Activated CD4-positive, alpha-beta T cell treated with anti-CD3 and anti-CD28 coated beads, Interleukin-2, amount 50 U/mL, for 24 hours (primary cell): ENCODE data around the gene CHI3L1.

Experiments used
- DNase-seq, 2 donors: peaks; one replicate each; pipeline ENCODE4 v3.0.0-alpha.2; 2020; ENCODE audit warnings: low read depth in 1 of 2, low spot score in 1 of 2

The CHI3L1 gene

DNA sequence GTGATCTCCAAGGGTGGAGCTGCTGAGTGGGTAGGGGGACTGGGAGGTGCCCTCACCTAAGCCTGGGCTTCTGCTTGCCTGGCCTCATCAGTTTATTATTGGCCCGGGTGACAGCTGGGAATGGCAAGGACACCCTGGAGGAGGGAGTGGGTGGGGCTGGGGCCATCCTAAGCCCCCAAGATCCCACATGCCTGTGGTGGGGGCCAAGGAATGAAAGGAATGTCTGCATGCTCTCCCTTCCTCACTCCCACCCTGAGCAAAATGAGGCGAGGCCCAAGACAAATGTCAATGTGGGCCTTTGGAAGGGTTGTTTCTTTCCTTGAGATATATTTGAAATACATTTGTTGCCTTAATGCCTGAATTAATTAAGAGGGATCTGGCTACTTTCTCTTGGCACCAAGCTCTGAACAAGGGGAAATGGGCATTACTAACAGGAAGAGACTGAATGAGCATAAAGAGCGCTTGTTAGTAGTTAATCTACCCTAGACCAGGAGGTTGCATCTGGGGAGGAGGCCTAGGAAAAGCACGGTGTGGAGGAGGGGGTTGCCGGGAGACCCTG, 19.7 kb upstream of the CHI3L1 start:
- DNase-seq = no peak

- no peak for DNase-seq
These were observed 18.3 kb upstream of the CHI3L1 start for GRCh38 chr1:203204756-203205155.

- no peak for DNase-seq
These were observed 16.1 kb upstream of the CHI3L1 start for GRCh38 chr1:203202431-203203245.

- DNase-seq = no peak
These were observed 15.2 kb upstream of the CHI3L1 start for GRCh38 chr1:203201516-203202205.

DNA sequence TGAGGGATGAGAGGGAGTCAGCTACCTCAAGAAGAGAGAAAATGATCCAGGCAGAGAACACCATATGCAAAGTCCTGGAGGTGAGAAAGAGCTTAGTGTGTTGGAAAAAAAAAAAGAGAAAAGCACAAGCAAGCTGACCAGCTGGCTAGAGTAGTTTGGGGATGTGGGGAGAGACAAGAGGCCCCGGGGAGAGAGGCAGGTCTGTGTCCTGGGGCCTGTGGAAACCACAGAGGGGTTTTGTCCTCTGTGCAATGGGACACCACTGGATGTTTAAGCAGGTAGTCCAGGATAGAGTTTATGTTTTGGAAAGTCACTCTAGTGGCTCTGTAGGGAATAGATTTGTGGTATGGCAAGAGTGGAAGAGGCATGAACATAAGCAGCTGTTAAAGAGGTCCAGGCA, 14.4 kb upstream of the CHI3L1 start:
- no peak for DNase-seq

DNA sequence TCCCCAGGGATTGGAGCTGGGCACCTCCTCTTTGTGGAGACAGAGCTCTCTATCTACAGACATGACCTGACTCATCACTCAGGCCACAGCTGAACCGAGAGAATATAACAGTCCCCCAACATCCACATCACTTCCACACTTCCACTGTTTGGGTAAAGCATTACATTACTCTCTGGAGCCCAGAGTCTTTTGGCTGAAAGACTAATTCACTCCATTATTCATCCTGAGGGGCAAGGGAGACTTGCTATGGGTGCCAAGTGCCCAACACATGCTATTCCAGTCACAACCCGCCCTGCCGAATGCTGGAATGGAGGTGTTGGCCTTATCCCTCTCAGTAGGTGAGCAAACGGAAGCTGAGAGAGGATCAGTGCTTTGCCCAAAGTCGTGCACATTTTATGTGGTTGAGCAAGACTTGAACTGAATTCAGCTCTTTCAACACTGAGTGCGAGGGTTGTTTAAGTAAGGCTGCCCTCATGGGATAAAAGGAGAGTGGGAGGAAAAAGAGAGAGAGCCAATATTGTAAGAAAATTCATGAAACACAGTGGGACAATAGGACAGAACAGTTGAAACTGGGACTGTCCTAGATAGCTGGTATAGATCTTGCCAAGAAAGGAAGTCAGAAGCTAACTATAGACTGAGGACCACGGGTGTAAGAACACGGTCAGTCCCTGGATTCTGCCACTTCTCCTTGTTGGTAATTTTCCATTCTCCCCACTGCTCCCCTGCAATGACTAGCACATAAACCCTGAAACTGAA, 13.5 kb upstream of the CHI3L1 start:
- DNase-seq = no peak

GRCh38 chr1:203199481-203199815, 12.9 kb upstream of the CHI3L1 start:
- DNase-seq = no peak

DNA sequence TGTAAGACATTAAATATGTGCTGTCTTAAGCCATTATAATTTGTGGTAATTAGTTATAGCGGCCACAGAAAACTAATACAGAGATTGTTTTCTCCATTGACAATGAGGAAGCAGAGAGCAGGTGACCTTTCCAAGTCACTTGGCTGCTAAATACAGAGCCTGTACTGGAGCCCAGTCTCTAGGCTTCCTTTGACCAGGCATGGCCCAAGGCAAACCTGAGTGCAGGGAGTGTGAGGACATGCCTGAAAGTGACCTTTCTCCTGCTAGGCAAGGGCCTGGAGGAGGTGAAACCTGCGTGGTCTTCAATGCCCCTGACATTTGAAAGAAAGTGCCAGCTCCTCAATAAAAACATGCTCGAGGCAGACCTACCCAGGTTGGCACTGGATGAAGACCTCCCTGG, 12.5 kb upstream of the CHI3L1 start:
- no peak for DNase-seq

DNA sequence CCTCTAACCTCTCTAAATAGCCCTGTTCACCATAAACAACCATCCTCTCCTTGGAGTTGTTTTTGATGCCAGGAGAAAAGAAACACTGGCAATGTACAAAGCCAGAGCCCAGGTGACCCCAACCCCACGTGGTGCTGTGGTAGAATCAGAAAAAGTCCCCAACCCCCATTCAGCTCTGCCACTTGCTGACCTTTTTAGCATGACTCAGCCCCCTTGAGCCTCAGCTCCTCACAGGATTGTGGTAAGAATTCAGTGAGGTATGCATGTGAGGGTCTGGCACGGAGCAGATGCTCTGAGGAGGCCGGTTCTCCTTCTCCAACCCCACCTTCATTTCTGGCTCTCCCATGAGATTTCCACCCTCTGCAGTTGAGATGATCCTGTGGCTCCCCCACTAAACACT, 11.1 kb upstream of the CHI3L1 start:
- DNase-seq = no peak

DNA sequence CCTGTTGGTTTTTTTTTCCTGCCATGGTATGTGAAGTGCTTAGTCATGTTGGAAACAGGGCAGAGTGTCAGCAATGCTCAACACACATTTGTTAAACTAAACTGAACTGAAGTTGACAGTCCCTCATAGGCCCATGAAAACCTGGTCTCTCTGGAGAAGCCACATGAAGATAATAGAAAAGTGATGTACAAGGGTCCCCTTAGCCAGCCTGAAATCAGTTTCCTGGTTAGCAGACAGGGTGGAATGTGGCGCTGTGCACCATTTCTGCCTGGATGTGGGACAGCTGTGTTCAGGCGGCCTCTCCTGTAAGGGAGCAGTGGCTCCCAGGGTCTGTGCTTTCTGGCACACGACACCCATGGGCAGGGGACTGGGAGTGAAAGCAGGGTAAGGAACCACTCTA, 9.9 kb upstream of the CHI3L1 start:
- no peak for DNase-seq

GRCh38 chr1:203190949-203191348, 4.4 kb upstream of the CHI3L1 start:
- DNase-seq = no peak

- DNase-seq = no peak
These were observed 3.4 kb upstream of the CHI3L1 start for GRCh38 chr1:203189951-203190352.

DNA sequence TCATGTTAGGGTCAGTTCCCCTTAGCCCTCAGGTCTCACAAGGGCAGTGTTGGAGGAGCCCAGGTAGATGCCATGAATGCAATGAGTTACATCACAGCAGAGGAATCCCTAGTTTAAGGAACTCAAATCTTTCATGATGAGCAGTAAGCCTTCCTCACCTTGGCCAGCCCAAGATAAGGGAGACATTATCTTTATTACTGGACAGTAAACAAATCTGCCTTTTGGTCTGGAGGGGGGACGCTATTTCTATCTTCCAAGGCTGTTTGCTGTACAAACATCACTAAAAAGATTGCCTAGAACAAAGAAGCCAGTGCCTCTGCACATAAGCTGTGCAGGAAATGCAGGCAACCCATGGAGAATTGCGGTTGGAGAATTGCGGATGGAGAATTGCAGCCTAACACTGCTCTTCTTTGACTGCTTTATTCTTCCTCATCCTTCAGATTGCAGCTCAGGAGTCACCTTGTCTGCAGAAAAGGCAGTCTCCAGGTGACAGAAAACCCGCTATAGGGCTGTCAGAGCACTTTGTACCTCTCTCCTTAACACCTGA, 2.3 kb upstream of the CHI3L1 start:
- no peak for DNase-seq

GRCh38 chr1:203187689-203188264, 1.3 kb upstream of the CHI3L1 start:
- DNase-seq = no peak

GRCh38 chr1:203187304-203187685, 791 bp upstream of the CHI3L1 start:
- no peak for DNase-seq

GRCh38 chr1:203186091-203186445, 436 bp downstream of the CHI3L1 start:
- DNase-seq = no peak

GRCh38 chr1:203185585-203185984, 919 bp downstream of the CHI3L1 start:
- DNase-seq = no peak

DNA sequence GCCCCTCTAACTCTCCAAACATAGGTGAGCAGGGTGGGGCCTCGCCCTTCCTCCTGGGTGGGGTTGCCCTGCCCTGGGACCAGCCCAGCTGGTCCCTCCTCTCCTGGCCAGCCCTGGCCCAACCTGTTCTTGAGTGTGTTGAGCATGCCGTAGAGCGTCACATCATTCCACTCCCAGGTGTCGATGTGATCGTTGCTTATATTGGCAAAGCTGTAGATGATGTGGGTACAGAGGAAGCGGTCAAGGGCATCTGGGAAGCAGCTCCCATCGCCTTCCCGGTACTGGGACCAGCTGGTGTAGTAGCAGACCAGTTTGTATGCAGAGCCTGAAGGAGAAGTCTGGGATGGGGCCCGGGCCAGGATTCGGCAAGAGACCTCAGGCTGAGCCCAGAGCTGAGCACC, 1.4 kb downstream of the CHI3L1 start:
- no peak for DNase-seq

- no peak for DNase-seq
These were observed 2.0 kb downstream of the CHI3L1 start for GRCh38 chr1:203184467-203184866.

DNA sequence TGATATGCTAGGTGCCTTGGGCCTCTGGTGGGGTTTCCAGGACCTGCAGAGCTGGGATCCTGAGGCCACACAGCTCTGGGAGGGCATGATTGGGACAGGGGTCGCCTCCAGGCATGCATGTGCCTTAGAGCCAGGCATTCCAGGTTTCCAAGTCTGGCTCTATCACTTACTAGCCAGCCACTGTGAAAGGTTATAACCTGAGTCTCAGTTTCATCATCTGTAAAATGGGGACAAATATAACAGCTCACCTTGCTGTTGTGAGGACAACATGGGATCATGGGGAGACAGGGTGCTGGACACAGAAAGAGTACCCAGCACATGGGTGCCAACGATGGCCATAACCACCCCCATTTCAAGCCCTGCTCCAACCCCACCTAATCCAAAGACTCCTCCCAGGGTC, 2.7 kb downstream of the CHI3L1 start:
- no peak for DNase-seq

GRCh38 chr1:203182387-203182953, 4.0 kb downstream of the CHI3L1 start:
- no peak for DNase-seq
